Activated CD8-positive, alpha-beta T cell treated with anti-CD3 and anti-CD28 coated beads for 36 hours (primary cell): ENCODE results near the gene SCP2. TPM values are rescaled to one million over a fixed set of nuclear protein-coding genes. Genes with fewer than 3 reads are reported as not detected.

Experiments used
- ATAC-seq: fragments of 200-7000 bp; cut with Tn5 transposase; one replicate; pipeline ENCODE4 v1.10.0; 2021; ENCODE audit warnings: mild to moderate bottlenecking, moderate library complexity
- CTCF ChIA-PET: fragments of 350-600 bp; sonication (Branson Sonifier 250); formaldehyde crosslinking; loops from one replicate; lab custom pipeline; 2021; ENCODE audit warnings: antibody characterized with exemption; lab: Charles Lee
- POLR2A ChIA-PET: fragments of 350-600 bp; sonication (Branson Sonifier 250); formaldehyde crosslinking; loops from one replicate; lab custom pipeline; 2021; ENCODE audit warnings: antibody characterized with exemption; lab: Charles Lee
- DNase-seq: peaks from one replicate; pipeline ENCODE4 v3.0.0-alpha.2; 2020
- H3K27ac Mint-ChIP-seq: one replicate; pipeline ENCODE4 v1.8.0; 2021; ENCODE audit warnings: mild to moderate bottlenecking, mixed read lengths
- H3K27me3 Mint-ChIP-seq: one replicate; pipeline ENCODE4 v1.8.0; 2021; ENCODE audit warnings: mixed read lengths
- H3K36me3 Mint-ChIP-seq: one replicate; pipeline ENCODE4 v1.8.0; 2021; ENCODE audit warnings: low read depth, mixed read lengths
- H3K4me1 Mint-ChIP-seq: one replicate; pipeline ENCODE4 v1.8.0; 2021; ENCODE audit warnings: low read depth, mixed read lengths
- H3K4me3 Mint-ChIP-seq: one replicate; pipeline ENCODE4 v1.8.0; 2021; ENCODE audit warnings: mild to moderate bottlenecking, moderate library complexity, mixed read lengths
- H3K9me3 Mint-ChIP-seq: one replicate; pipeline ENCODE4 v1.8.0; 2021; ENCODE audit warnings: mixed read lengths
- CTCF ChIP-seq: fragments of 200-600 bp; IDR thresholded peaks from one replicate; pipeline ENCODE4 v1.8.0; 2022; ENCODE audit warnings: antibody characterized with exemption, mild to moderate bottlenecking
- intact Hi-C: fragments of 100-400 bp; cut with micrococcal nuclease; formaldehyde crosslinking; loops from one replicate; pipeline ENCODE4 v1.10.0; 2022
- total RNA-seq, 2 experiments: library from RNA; stranded (reverse); gene quantifications; one replicate each; pipeline ENCODE4 v1.2.3, GENCODE V29; 2021

SCP2 gene
- total RNA-seq, 2 experiments from 2014 or later = 60.7 to 66.8 TPM

- ATAC-seq (no peak), DNase-seq (no peak)
- intact Hi-C loops = no loop called here
- Mint-ChIP-seq H3K36me3 (peaks cover 3% of the 10 kb centered on the region), H3K27ac (no peak overlapping the region), H3K4me1 (no peaks in the 10 kb centered on the region), H3K9me3 (no peaks in the 10 kb centered on the region), H3K27me3 (no peaks in the 10 kb centered on the region), H3K4me3 (no peak overlapping the region)
- CTCF ChIA-PET = no interaction called here
- POLR2A ChIA-PET = no interaction called here
- TF ChIP-seq CTCF = no peak
These were observed 34.5 kb upstream of the SCP2 start for GRCh38 chr1:52892424-52893215.

GRCh38 chr1:52899445-52899894 lies 27.6 kb upstream of the SCP2 start:
- no peak overlapping the region for H3K4me3 Mint-ChIP-seq
- H3K27me3 Mint-ChIP-seq = no peaks in the 10 kb centered on the region
- POLR2A ChIA-PET = no interaction called here
- no peak for ATAC-seq
- DNase-seq = no peak
- TF ChIP-seq CTCF = no peak
- peaks cover 2% of the 10 kb centered on the region for H3K36me3 Mint-ChIP-seq
- intact Hi-C loops = no loop called here
- CTCF ChIA-PET = interaction anchor here (1.1 kb wide), 1 partner anchor 22 kb away, joined by 3 read pairs; the partner anchor contains the start of gene ECHDC2
- no peak overlapping the region for H3K27ac Mint-ChIP-seq
- no peaks in the 10 kb centered on the region for H3K4me1 Mint-ChIP-seq
- H3K9me3 Mint-ChIP-seq = no peaks in the 10 kb centered on the region

- intact Hi-C loops = no loop called here
- H3K27ac Mint-ChIP-seq = no peak overlapping the region
- ATAC-seq (no peak), DNase-seq (no peak)
- CTCF ChIA-PET = interaction anchor here (1.1 kb wide), 1 partner anchor 21 kb away, joined by 3 read pairs; the partner anchor contains the start of gene ECHDC2
- H3K27me3 Mint-ChIP-seq = no peaks in the 10 kb centered on the region
- POLR2A ChIA-PET = interaction anchor here (0.7 kb wide), 1 partner anchor 281 kb away, joined by 3 read pairs; no protein-coding TSS in a partner anchor
- no peaks in the 10 kb centered on the region for H3K9me3 Mint-ChIP-seq
- peaks cover 2% of the 10 kb centered on the region for H3K36me3 Mint-ChIP-seq
- H3K4me3 Mint-ChIP-seq = no peak overlapping the region
- H3K4me1 Mint-ChIP-seq = peaks cover 2% of the 10 kb centered on the region
- TF ChIP-seq CTCF = no peak
These were observed 26.7 kb upstream of the SCP2 start for GRCh38 chr1:52900402-52900801.

GRCh38 chr1:52901384-52901783 lies 25.7 kb upstream of the SCP2 start:
- ChIA-PET CTCF (interaction anchor here (0.7 kb wide), 1 partner anchor 30 kb away, joined by 4 read pairs; no protein-coding TSS in a partner anchor), POLR2A (interaction anchor here (0.9 kb wide), 1 partner anchor 13 kb away, joined by 4 read pairs; no protein-coding TSS in a partner anchor)
- intact Hi-C loops = no loop called here
- Mint-ChIP-seq H3K27ac (no peak overlapping the region), H3K27me3 (no peaks in the 10 kb centered on the region), H3K9me3 (no peaks in the 10 kb centered on the region), H3K4me3 (no peak overlapping the region), H3K36me3 (peaks cover under 1% of the 10 kb centered on the region), H3K4me1 (peaks cover 2% of the 10 kb centered on the region)
- DNase-seq (no peak), ATAC-seq (no peak)
- TF ChIP-seq CTCF = no peak
